ENCODE results near the gene DYNC2LI1.

The DYNC2LI1 gene

GRCh38 chr2:43791035-43791765 lies 17.4 kb downstream of the DYNC2LI1 start:
- TF ChIP-seq, protein P1, sequence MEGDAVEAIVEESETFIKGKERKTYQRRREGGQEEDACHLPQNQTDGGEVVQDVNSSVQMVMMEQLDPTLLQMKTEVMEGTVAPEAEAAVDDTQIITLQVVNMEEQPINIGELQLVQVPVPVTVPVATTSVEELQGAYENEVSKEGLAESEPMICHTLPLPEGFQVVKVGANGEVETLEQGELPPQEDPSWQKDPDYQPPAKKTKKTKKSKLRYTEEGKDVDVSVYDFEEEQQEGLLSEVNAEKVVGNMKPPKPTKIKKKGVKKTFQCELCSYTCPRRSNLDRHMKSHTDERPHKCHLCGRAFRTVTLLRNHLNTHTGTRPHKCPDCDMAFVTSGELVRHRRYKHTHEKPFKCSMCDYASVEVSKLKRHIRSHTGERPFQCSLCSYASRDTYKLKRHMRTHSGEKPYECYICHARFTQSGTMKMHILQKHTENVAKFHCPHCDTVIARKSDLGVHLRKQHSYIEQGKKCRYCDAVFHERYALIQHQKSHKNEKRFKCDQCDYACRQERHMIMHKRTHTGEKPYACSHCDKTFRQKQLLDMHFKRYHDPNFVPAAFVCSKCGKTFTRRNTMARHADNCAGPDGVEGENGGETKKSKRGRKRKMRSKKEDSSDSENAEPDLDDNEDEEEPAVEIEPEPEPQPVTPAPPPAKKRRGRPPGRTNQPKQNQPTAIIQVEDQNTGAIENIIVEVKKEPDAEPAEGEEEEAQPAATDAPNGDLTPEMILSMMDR (IDR thresholded peaks at IDR 0.05; ENCODE audit: low read depth, low read length): no peak
- DNase-seq (ENCODE audit: low read depth, low spot score): no peak
- in situ Hi-C loops (cut with HindIII; ENCODE audit: low sequenced_read_pairs): no loop called here
- no peak overlapping the region for H3K4me3 ChIP-seq (ENCODE audit: low read depth, low read length)

- in situ Hi-C loops (cut with HindIII; ENCODE audit: low sequenced_read_pairs): no loop called here
- TF ChIP-seq, protein P1 (IDR thresholded peaks at IDR 0.05; ENCODE audit: low read depth, low read length): no peak
- DNase-seq (ENCODE audit: low read depth, low spot score): no peak
- H3K4me3 ChIP-seq (ENCODE audit: low read depth, low read length): no peak overlapping the region
Observed at GRCh38 chr2:43792653-43793052, 18.8 kb downstream of the DYNC2LI1 start.

DNA sequence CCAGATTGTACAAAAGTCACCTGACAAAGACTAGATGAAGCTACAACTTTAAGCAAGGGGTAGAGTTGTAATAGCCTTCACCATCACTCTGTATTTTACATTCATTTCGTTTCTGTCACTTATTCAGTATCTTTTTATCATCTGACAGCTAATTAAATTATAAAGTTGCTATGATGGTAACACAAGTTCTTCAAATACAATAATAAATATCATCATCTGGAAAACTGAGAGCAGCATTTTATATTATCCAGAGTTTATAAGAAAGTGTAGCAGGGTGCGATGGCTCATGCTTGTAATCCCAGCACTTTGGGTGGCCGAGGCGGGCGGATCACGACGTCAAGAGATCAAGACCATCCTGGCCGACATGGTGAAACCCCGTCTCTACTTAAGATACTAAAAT lies 21.1 kb downstream of the DYNC2LI1 start:
- TF ChIP-seq, protein P1 (IDR thresholded peaks at IDR 0.05; ENCODE audit: low read depth, low read length): no peak
- no peak overlapping the region for H3K4me3 ChIP-seq (ENCODE audit: low read depth, low read length)
- in situ Hi-C loops (cut with HindIII; ENCODE audit: low sequenced_read_pairs): no loop called here
- no peak for DNase-seq (ENCODE audit: low read depth, low spot score)

GRCh38 chr2:43796206-43796605 lies 22.4 kb downstream of the DYNC2LI1 start:
- no peak for DNase-seq (ENCODE audit: low read depth, low spot score)
- no peak overlapping the region for H3K4me3 ChIP-seq (ENCODE audit: low read depth, low read length)
- in situ Hi-C loops (cut with HindIII; ENCODE audit: low sequenced_read_pairs): no loop called here
- TF ChIP-seq, protein P1 (IDR thresholded peaks at IDR 0.05; ENCODE audit: low read depth, low read length): no peak

GRCh38 chr2:43798300-43798699 lies 24.5 kb downstream of the DYNC2LI1 start:
- TF ChIP-seq, protein P1 (IDR thresholded peaks at IDR 0.05; ENCODE audit: low read depth, low read length): peak; percentile 8
- in situ Hi-C loops (cut with HindIII; ENCODE audit: low sequenced_read_pairs): no loop called here
- H3K4me3 ChIP-seq (ENCODE audit: low read depth, low read length): no peak overlapping the region
- no peak for DNase-seq (ENCODE audit: low read depth, low spot score)

DNA sequence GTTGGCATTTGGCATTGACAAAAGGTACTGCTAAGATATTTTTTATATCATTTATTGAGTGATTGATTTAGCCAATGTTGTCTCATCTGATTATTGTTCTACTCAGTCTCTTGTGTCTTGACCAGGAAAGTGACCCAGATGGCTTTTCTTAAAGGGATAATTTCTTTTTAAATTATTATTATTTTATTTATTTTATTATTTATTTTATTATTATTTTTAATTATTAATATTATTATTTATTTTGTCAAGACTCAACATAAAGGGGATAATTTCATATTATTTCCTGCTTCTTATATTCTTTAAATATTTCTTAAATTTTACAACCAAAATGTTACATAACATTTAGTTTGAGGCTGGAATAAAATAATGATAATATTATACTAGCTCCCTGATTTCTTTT lies 27.1 kb downstream of the DYNC2LI1 start:
- no peak overlapping the region for H3K4me3 ChIP-seq (ENCODE audit: low read depth, low read length)
- no peak for DNase-seq (ENCODE audit: low read depth, low spot score)
- TF ChIP-seq, protein P1 (IDR thresholded peaks at IDR 0.05; ENCODE audit: low read depth, low read length): no peak
- in situ Hi-C loops (cut with HindIII; ENCODE audit: low sequenced_read_pairs): no loop called here

Data from astrocyte of the spinal cord (primary cell).